H1 (cell line): ENCODE data around the gene TGM1. TPM values are rescaled to one million over a fixed set of nuclear protein-coding genes. Genes with fewer than 3 reads are reported as not detected.

ENCODE experiments used
- CTCF ChIA-PET: fragments of 300-600 bp; sonication (Branson Sonifier 250); formaldehyde crosslinking; loops from one replicate; lab custom pipeline; 2021; ENCODE audit not compliant: partially characterized antibody; lab: Charles Lee
- POLR2A ChIA-PET: fragments of 300-600 bp; sonication (Branson Sonifier 250); formaldehyde crosslinking; loops from one replicate; lab custom pipeline; 2021; ENCODE audit warnings: inconsistent platforms; ENCODE audit not compliant: partially characterized antibody; lab: Charles Lee
- DNase-seq, 2 experiments: peaks; one replicate each; pipeline versions ENCODE4 v3.0.0 to v3.0.0-alpha.2; 2010 to 2022; ENCODE audit warnings: low spot score in 2 of 2, low read depth in 1 of 2, mixed read lengths in 1 of 2
- FAIRE-seq: peaks from 2 replicates; lab custom pipeline; 2011; peaks lifted over from hg19 to GRCh38; lab: Jason Lieb, UNC
- H2AFZ ChIP-seq: 2 replicates; pipeline ENCODE4 v1.8.1; 2012; ENCODE audit warnings: low read length, inconsistent platforms
- H2AK5ac ChIP-seq: 2 replicates; pipeline ENCODE4 v1.6.1; 2013; ENCODE audit warnings: low read depth, low read length
- H2BK120ac ChIP-seq: replicated peaks from 2 replicates; pipeline ENCODE3; 2013; ENCODE audit warnings: low read depth, low read length, inconsistent platforms
- H2BK12ac ChIP-seq: 2 replicates; pipeline ENCODE4 v1.6.1; 2013; ENCODE audit warnings: low read depth, low read length
- H2BK15ac ChIP-seq: 2 replicates; pipeline ENCODE4 v1.6.1; 2013; ENCODE audit warnings: low read length
- H2BK20ac ChIP-seq: 2 replicates; pipeline ENCODE4 v1.6.1; 2013; ENCODE audit warnings: low read length
- H2BK5ac ChIP-seq: 2 replicates; pipeline ENCODE4 v1.6.1; 2013; ENCODE audit warnings: low read depth, low read length
- H3K14ac ChIP-seq: 2 replicates; pipeline ENCODE4 v1.6.1; 2013; ENCODE audit warnings: inconsistent platforms; ENCODE audit not compliant: insufficient read length
- H3K18ac ChIP-seq: 2 replicates; pipeline ENCODE4 v1.6.1; 2013; ENCODE audit warnings: low read length; ENCODE audit errors: extremely low read depth
- H3K23ac ChIP-seq: 2 replicates; pipeline ENCODE4 v1.6.1; 2013; ENCODE audit warnings: inconsistent platforms; ENCODE audit not compliant: insufficient read length
- H3K23me2 ChIP-seq: 2 replicates; pipeline ENCODE4 v1.6.1; 2013; ENCODE audit warnings: low read depth, low read length
- H3K27ac ChIP-seq: 2 replicates; pipeline ENCODE4 v1.6.1; 2011; ENCODE audit warnings: low read depth, low read length, inconsistent platforms
- H3K27me3 ChIP-seq, 4 experiments: replicated peaks in 1 of 4; 1 replicate in 1 of 4; 2 replicates in 3 of 4; pipeline versions ENCODE4 v1.6.1 to v1.8.1; 2011 to 2013; ENCODE audit warnings: low read length in 3 of 4, mild to moderate bottlenecking in 3 of 4, inconsistent platforms in 2 of 4, mixed read lengths in 2 of 4, moderate library complexity in 1 of 4; ENCODE audit not compliant: control insufficient read depth in 3 of 4, insufficient read depth in 3 of 4; ENCODE audit errors: extremely low read depth in 1 of 4
- H3K36me3 ChIP-seq, 4 experiments: 2 replicates each; pipeline versions ENCODE4 v1.6.1 to v1.8.1; 2011 to 2013; ENCODE audit warnings: mild to moderate bottlenecking in 4 of 4, low read length in 3 of 4, moderate library complexity in 2 of 4, control low read depth in 1 of 4, inconsistent platforms in 1 of 4; ENCODE audit not compliant: insufficient read depth in 4 of 4, control insufficient read depth in 2 of 4
- H3K4ac ChIP-seq: replicated peaks from 2 replicates; pipeline ENCODE3; 2013; ENCODE audit warnings: low read length, low read depth, mixed read lengths, inconsistent platforms; ENCODE audit not compliant: insufficient read length
- H3K4me1 ChIP-seq, 4 experiments: replicated peaks in 1 of 4; 1 replicate in 1 of 4; 2 replicates in 3 of 4; pipeline versions ENCODE4 v1.6.1 to v1.8.1; 2011 to 2013; ENCODE audit warnings: low read length in 3 of 4, inconsistent platforms in 2 of 4, mixed read lengths in 1 of 4; ENCODE audit not compliant: insufficient read depth in 4 of 4, control insufficient read depth in 3 of 4
- H3K4me2 ChIP-seq, 2 experiments: 2 replicates each; pipeline versions ENCODE4 v1.6.1 to v1.8.1; 2011 to 2013; ENCODE audit warnings: low read depth in 2 of 2, low read length in 2 of 2, control low read depth in 1 of 2, inconsistent platforms in 1 of 2, mild to moderate bottlenecking in 1 of 2; ENCODE audit not compliant: insufficient read depth in 1 of 2
- H3K4me3 ChIP-seq, 4 experiments: fragments of 200-600, 300-600 bp in 1 of 4; sonication (generic), shearing (Covaris generic), sonication (Bioruptor Twin) in 1 of 4; 2 replicates each; pipeline versions ENCODE4 v1.5.1 to v1.8.1; 2011 to 2016; ENCODE audit warnings: low read length in 4 of 4, low read depth in 3 of 4, control low read depth in 2 of 4, inconsistent platforms in 2 of 4, mild to moderate bottlenecking in 2 of 4, mixed read lengths in 1 of 4, moderate library complexity in 1 of 4; ENCODE audit not compliant: insufficient read depth in 2 of 4; ENCODE audit errors: extremely low read depth in 1 of 4
- H3K56ac ChIP-seq: replicated peaks from 2 replicates; pipeline ENCODE3; 2013; ENCODE audit warnings: low read depth, mild to moderate bottlenecking, mixed read lengths, low read length, inconsistent platforms; ENCODE audit not compliant: insufficient read length
- H3K79me1 ChIP-seq: 2 replicates; pipeline ENCODE4 v1.6.1; 2013; ENCODE audit warnings: low read depth, low read length, control low read depth
- H3K79me2 ChIP-seq, 2 experiments: 2 replicates each; pipeline versions ENCODE4 v1.6.1 to v1.8.1; 2012 to 2013; ENCODE audit warnings: low read length in 2 of 2, mild to moderate bottlenecking in 2 of 2, inconsistent platforms in 1 of 2; ENCODE audit not compliant: insufficient read depth in 2 of 2, control insufficient read depth in 1 of 2
- H3K9ac ChIP-seq, 4 experiments: replicated peaks in 1 of 4; 1 replicate in 1 of 4; 2 replicates in 3 of 4; pipeline versions ENCODE4 v1.6.1 to v1.8.1; 2011 to 2013; ENCODE audit warnings: low read depth in 3 of 4, low read length in 3 of 4, control low read depth in 2 of 4, mild to moderate bottlenecking in 2 of 4, moderate library complexity in 2 of 4, inconsistent platforms in 1 of 4; ENCODE audit errors: extremely low read depth in 1 of 4
- H3K9me3 ChIP-seq, 2 experiments: 2 replicates each; pipeline versions ENCODE4 v1.6.1 to v1.8.1; 2012 to 2013; ENCODE audit warnings: mild to moderate bottlenecking in 2 of 2, moderate library complexity in 2 of 2, control low read depth in 1 of 2, inconsistent platforms in 1 of 2, low read depth in 1 of 2, low read length in 1 of 2, mixed read lengths in 1 of 2; ENCODE audit not compliant: insufficient read depth in 2 of 2
- H4K20me1 ChIP-seq, 2 experiments: replicated peaks in 1 of 2; 2 replicates each; pipeline versions ENCODE3 to v1.8.1; 2011 to 2013; ENCODE audit warnings: inconsistent platforms in 2 of 2, low read length in 2 of 2, mild to moderate bottlenecking in 1 of 2; ENCODE audit not compliant: insufficient read depth in 2 of 2, control insufficient read depth in 1 of 2
- H4K5ac ChIP-seq: 2 replicates; pipeline ENCODE4 v1.6.1; 2013; ENCODE audit warnings: low read length, low read depth, mixed read lengths, inconsistent platforms; ENCODE audit not compliant: insufficient read length
- H4K8ac ChIP-seq: 2 replicates; pipeline ENCODE4 v1.8.0; 2013; ENCODE audit warnings: mild to moderate bottlenecking, moderate library complexity, low read length, inconsistent platforms; ENCODE audit not compliant: insufficient read depth; ENCODE audit errors: extremely low read depth
- H4K91ac ChIP-seq: replicated peaks from 2 replicates; pipeline ENCODE3; 2013; ENCODE audit warnings: low read length, mixed read lengths, inconsistent platforms; ENCODE audit not compliant: insufficient read length
- CTBP2 ChIP-seq: IDR thresholded peaks from 2 replicates; pipeline ENCODE4 v1.7.0; 2011; ENCODE audit warnings: borderline replicate concordance, mild to moderate bottlenecking, moderate library complexity, mixed read lengths, low read length; ENCODE audit not compliant: insufficient read depth, insufficient read length
- CTCF ChIP-seq, 3 experiments: IDR thresholded peaks; 1 replicate in 2 of 3; 2 replicates in 1 of 3; pipeline versions ENCODE4 v1.5.1 to v1.6.1; 2011; ENCODE audit warnings: low read length in 3 of 3, mild to moderate bottlenecking in 3 of 3, inconsistent platforms in 2 of 3, low read depth in 1 of 3, moderate library complexity in 1 of 3; ENCODE audit not compliant: insufficient read depth in 1 of 3; ENCODE audit errors: control extremely low read depth in 1 of 3
- EP300 ChIP-seq, 2 experiments: IDR thresholded peaks; 1 replicate in 1 of 2; 2 replicates in 1 of 2; pipeline ENCODE4 v1.6.1; 2011 to 2012; ENCODE audit warnings: low read depth in 2 of 2, low read length in 2 of 2, mild to moderate bottlenecking in 2 of 2, borderline replicate concordance in 1 of 2, inconsistent platforms in 1 of 2, moderate library complexity in 1 of 2
- HDAC2 ChIP-seq, 2 experiments: fragments of 300-600 bp in 1 of 2; sonication (generic) in 1 of 2; IDR thresholded peaks; 2 replicates each; pipeline ENCODE4 v1.6.1; 2011 to 2012; ENCODE audit warnings: low read depth in 2 of 2, low read length in 2 of 2, mild to moderate bottlenecking in 2 of 2, moderate library complexity in 2 of 2, borderline replicate concordance in 1 of 2, inconsistent platforms in 1 of 2
- KDM1A ChIP-seq: fragments of 200-600, 300-600 bp; sonication (generic); IDR thresholded peaks from 2 replicates; pipeline ENCODE4 v1.7.1; 2016; ENCODE audit warnings: mild to moderate bottlenecking, low read length, borderline replicate concordance
- WGBS, 2 experiments: shearing (Covaris generic) in 1 of 2; methylation state at CpG; one replicate each; pipeline versions ENCODE4 v1.1.6 to v1.1.7; 2013 to 2015; ENCODE audit warnings: low lambda C conversion rate in 2 of 2, mixed read lengths in 2 of 2, inconsistent platforms in 1 of 2, low coverage in 1 of 2, missing lambda C conversion rate in 1 of 2; ENCODE audit not compliant: insufficient replicate concordance in 2 of 2, insufficient coverage in 1 of 2, insufficient read length in 1 of 2; ENCODE audit errors: extremely low coverage in 1 of 2, missing lambda C conversion rate in 1 of 2; 5-methylcytosine and 5-hydroxymethylcytosine counted together
- polyA plus RNA-seq, 7 experiments: library from polyadenylated mRNA; depleted of rRNA in 3 of 7; stranded (reverse) in 5 of 7; unstranded in 2 of 7; fragments of >200 nt in 5 of 7; fragments of 200-250 nt in 2 of 7; gene quantifications; 1 replicate in 5 of 7; 2 replicates in 1 of 7; 4 replicates in 1 of 7; pipeline versions ENCODE4 v1.2.1 to v1.2.3, GENCODE V29; 2011 to 2013; ENCODE audit warnings: missing spikeins in 2 of 7, mixed read lengths in 2 of 7
- total RNA-seq: library from RNA; stranded (reverse); fragmentation: NEBNext Ultra II Directional; extraction: Animal tissue kit (Norgen Biotek cat#: 25700); gene quantifications from 2 replicates; pipeline ENCODE4 v1.2.1, GENCODE V29; 2021

The TGM1 gene
- total and polyA plus RNA-seq, 2 of the 8 experiments (the other 6 are each of a cell fraction or from before 2014, with no cell fraction given) = 1.8 to 2.2 TPM

GRCh38 chr14:24270537-24271133 lies 7.7 kb upstream of the TGM1 start:
- H3K18ac ChIP-seq = no peak overlapping the region
- H2BK20ac ChIP-seq = no peak overlapping the region
- H3K23me2 ChIP-seq = peaks cover 5% of the 10 kb centered on the region
- peak overlapping the region; percentile 36; the same call in 1 of the 2 replicates for H2AFZ ChIP-seq
- no peaks in the 10 kb centered on the region for H3K79me1 ChIP-seq
- no peak overlapping the region for H4K91ac ChIP-seq
- peak overlapping the region; percentile 61 to 89 (median 82) for H3K4me3 ChIP-seq
- no peak overlapping the region for H2BK120ac ChIP-seq
- H3K14ac ChIP-seq = no peak overlapping the region
- POLR2A ChIA-PET = interaction anchor here (0.8 to 3.8 kb wide), 30 partner anchors 9 to 286 kb away, joined by 3 to 26 read pairs (median 7); partner anchors contain the start of genes CHMP4A, CIDEB, DHRS1 and EMC9
- no peak overlapping the region; a peak in 2 of 7 replicates for H3K9ac ChIP-seq
- no peak overlapping the region for H3K4ac ChIP-seq
- no peak overlapping the region; the same call in 1 of the 2 replicates for H3K27ac ChIP-seq
- H2BK15ac ChIP-seq = no peak overlapping the region
- no peak overlapping the region for H2AK5ac ChIP-seq
- H3K4me1 ChIP-seq = peaks cover 0 to 4% (median 2%) of the 10 kb centered on the region in 4 experiments; a peak in 4 of 7 replicates
- CTCF ChIA-PET = interaction anchor here (0.6 to 8.6 kb wide), 20 partner anchors 9 to 214 kb away, joined by 3 to 94 read pairs (median 6); partner anchors contain the start of genes CIDEB, DHRS1, IRF9 and LTB4R2
- H4K8ac ChIP-seq = no peak overlapping the region; the same call in 1 of the 2 replicates
- H4K20me1 ChIP-seq = peaks cover 0 to 2% of the 10 kb centered on the region in 2 experiments
- H4K5ac ChIP-seq = peak overlapping the region; percentile 23
- FAIRE-seq (no peak), DNase-seq (no peak)
- no peak overlapping the region for H3K23ac ChIP-seq
- H3K36me3 ChIP-seq = no peaks in the 10 kb centered on the region; a peak in 3 of 8 replicates
- no peaks in the 10 kb centered on the region for H3K79me2 ChIP-seq
- H3K27me3 ChIP-seq = no peaks in the 10 kb centered on the region; a peak in 1 of 7 replicates
- peak overlapping the region; percentile 55 to 97 for H3K4me2 ChIP-seq
- no peak for TF ChIP-seq EP300 (IDR thresholded peaks at IDR 0.05; ENCODE audit: borderline replicate concordance in 1 of 2, low read depth in 2 of 2, low read length in 2 of 2)
- peak; percentile 93 for TF ChIP-seq KDM1A
- TF ChIP-seq CTBP2 = peak; percentile 23
- 0 out of 4 replicates have a peak, but pooled peaks of 1 of the 3 experiments have one; percentile 2 for TF ChIP-seq CTCF (IDR thresholded peaks at IDR 0.05; ENCODE audit: control extremely low read depth in 1 of 3, insufficient read depth in 1 of 3, low read depth in 1 of 3, low read length in 3 of 3)
- peak in 1 of 2 experiments; percentile 56; a peak in 1 of 4 replicates for TF ChIP-seq HDAC2 (IDR thresholded peaks at IDR 0.05; ENCODE audit: borderline replicate concordance in 1 of 2, low read depth in 2 of 2, low read length in 2 of 2)
- no peaks in the 10 kb centered on the region for H3K9me3 ChIP-seq
- no peak overlapping the region for H3K56ac ChIP-seq
- peak overlapping the region; percentile 94; the same call in 1 of the 2 replicates for H2BK5ac ChIP-seq
- no peak overlapping the region for H2BK12ac ChIP-seq
- 30% methylated on average over 13 of the region's 13 CpGs; no CpG with 5 or more reads in 1 of the 2 experiments for WGBS, 2 experiments
